HG03432 (cell line): Measurements from ENCODE around the gene HSP90AB1.

Experiments used
- ATAC-seq: cut with Tn5 transposase; IDR thresholded peaks from one replicate; pipeline ENCODE4 v1.9.1; 2021; ENCODE audit warnings: mild to moderate bottlenecking, moderate library complexity; ENCODE audit not compliant: unreplicated experiment

Gene HSP90AB1

GRCh38 chr6:44246663-44247337, at the start of gene HSP90AB1:
Gene HSP90AB1 (plus strand): TSS chr6:44247101. CDS start chr6:44248630, 1,529 bp downstream.
- ATAC-seq: peak; percentile 64

- ATAC-seq: no peak
Observed at GRCh38 chr6:44198684-44199083, 48.2 kb upstream of the HSP90AB1 start.

- ATAC-seq: no peak
Observed at GRCh38 chr6:44199883-44200282, 47.0 kb upstream of the HSP90AB1 start.

- ATAC-seq: no peak
Observed at GRCh38 chr6:44201200-44201599, 45.7 kb upstream of the HSP90AB1 start.

- ATAC-seq: no peak
Observed at GRCh38 chr6:44201638-44202303, 45.1 kb upstream of the HSP90AB1 start.

GRCh38 chr6:44202332-44202971, 44.4 kb upstream of the HSP90AB1 start:
- ATAC-seq: no peak

GRCh38 chr6:44202972-44203750, 43.7 kb upstream of the HSP90AB1 start:
- no peak for ATAC-seq

GRCh38 chr6:44203955-44204354, 42.9 kb upstream of the HSP90AB1 start:
- ATAC-seq: no peak

- ATAC-seq: no peak
Observed at GRCh38 chr6:44207966-44208365, 38.9 kb upstream of the HSP90AB1 start.

GRCh38 chr6:44211284-44211683, 35.6 kb upstream of the HSP90AB1 start:
- no peak for ATAC-seq

GRCh38 chr6:44214307-44214706, 32.6 kb upstream of the HSP90AB1 start:
- ATAC-seq: no peak

GRCh38 chr6:44216677-44217331, 30.1 kb upstream of the HSP90AB1 start, which contains the start of gene MYMX:
Gene MYMX (plus strand): TSS chr6:44216926. CDS start chr6:44217472, 546 bp downstream.
- no peak for ATAC-seq

GRCh38 chr6:44217332-44218143, 29.4 kb upstream of the HSP90AB1 start:
- ATAC-seq: no peak

GRCh38 chr6:44219053-44219814, 27.7 kb upstream of the HSP90AB1 start:
- peak; percentile 57 for ATAC-seq

- ATAC-seq: no peak
Observed at GRCh38 chr6:44219815-44220784, 26.8 kb upstream of the HSP90AB1 start.

GRCh38 chr6:44220913-44221290, 26.0 kb upstream of the HSP90AB1 start:
- no peak for ATAC-seq

GRCh38 chr6:44221291-44221960, 25.5 kb upstream of the HSP90AB1 start:
- peak; percentile 38 for ATAC-seq
